CD4-positive, alpha-beta T cell (primary cell): Measurements from ENCODE around the gene XDH. TPM values are rescaled to one million over a fixed set of nuclear protein-coding genes. Genes with fewer than 3 reads are reported as not detected.

ENCODE experiments used
- ATAC-seq: fragments of 200-7000 bp; cut with Tn5 transposase; one replicate; pipeline ENCODE4 v1.10.0; 2022; ENCODE audit warnings: mild to moderate bottlenecking; ENCODE audit not compliant: poor library complexity
- CTCF ChIA-PET: fragments of 350-600 bp; sonication (Branson Sonifier 250); formaldehyde crosslinking; loops from one replicate; lab custom pipeline; 2021; ENCODE audit warnings: antibody characterized with exemption, inconsistent platforms; lab: Charles Lee
- POLR2A ChIA-PET: fragments of 350-600 bp; sonication (Branson Sonifier 250); formaldehyde crosslinking; loops from one replicate; lab custom pipeline; 2021; ENCODE audit warnings: antibody characterized with exemption, inconsistent platforms; lab: Charles Lee
- DNase-seq, 14 experiments: peaks; one replicate each; pipeline ENCODE4 v3.0.0-alpha.2; 2013 to 2020; ENCODE audit warnings: mixed read lengths in 2 of 14
- H3K27ac ChIP-seq, 2 donors: one replicate each; pipeline versions ENCODE4 v1.5.1 to v1.7.0; 2013; ENCODE audit warnings: low read length in 2 of 2, low read depth in 1 of 2, mild to moderate bottlenecking in 1 of 2
- H3K27me3 ChIP-seq, 2 experiments: 1 replicate in 1 of 2; 2 replicates in 1 of 2; pipeline versions ENCODE4 v1.6.1 to v1.7.0; 2013; ENCODE audit warnings: low read length in 2 of 2, control low read depth in 1 of 2, mild to moderate bottlenecking in 1 of 2, moderate library complexity in 1 of 2; ENCODE audit not compliant: insufficient read depth in 2 of 2, control insufficient read depth in 1 of 2
- H3K36me3 ChIP-seq: one replicate; pipeline ENCODE4 v1.6.1; 2013; ENCODE audit warnings: low read length, control low read depth; ENCODE audit not compliant: insufficient read depth
- H3K4me1 ChIP-seq: one replicate; pipeline ENCODE4 v1.6.1; 2013; ENCODE audit warnings: low read length, control low read depth; ENCODE audit not compliant: insufficient read depth
- H3K4me3 ChIP-seq: one replicate; pipeline ENCODE4 v1.5.1; 2013; ENCODE audit warnings: mild to moderate bottlenecking, low read length, moderate library complexity
- H3K9me3 ChIP-seq, 2 experiments: 1 replicate in 1 of 2; 2 replicates in 1 of 2; pipeline versions ENCODE4 v1.6.1 to v1.7.0; 2013; ENCODE audit warnings: low read length in 2 of 2, mild to moderate bottlenecking in 2 of 2, control low read depth in 1 of 2, moderate library complexity in 1 of 2; ENCODE audit not compliant: control insufficient read depth in 1 of 2, insufficient read depth in 1 of 2
- H3K27ac Mint-ChIP-seq: one replicate; pipeline ENCODE4 v1.8.0; 2020; ENCODE audit warnings: mixed read lengths
- H3K27me3 Mint-ChIP-seq: one replicate; pipeline ENCODE4 v1.8.0; 2021; ENCODE audit warnings: mixed read lengths
- H3K36me3 Mint-ChIP-seq: one replicate; pipeline ENCODE4 v1.8.0; 2021; ENCODE audit warnings: low read depth, mixed read lengths
- H3K4me1 Mint-ChIP-seq: one replicate; pipeline ENCODE4 v1.8.0; 2021; ENCODE audit warnings: low read depth, mixed read lengths
- H3K4me3 Mint-ChIP-seq: one replicate; pipeline ENCODE4 v1.8.0; 2020; ENCODE audit warnings: mild to moderate bottlenecking, mixed read lengths
- H3K9me3 Mint-ChIP-seq: one replicate; pipeline ENCODE4 v1.8.0; 2020; ENCODE audit warnings: mixed read lengths
- CTCF ChIP-seq: fragments of 200-600 bp; IDR thresholded peaks from one replicate; pipeline ENCODE4 v1.8.0; 2022; ENCODE audit warnings: antibody characterized with exemption, mild to moderate bottlenecking
- intact Hi-C, 2 experiments: fragments of 100-400 bp; cut with DNase I in 1 of 2; cut with micrococcal nuclease in 1 of 2; formaldehyde crosslinking; loops; one replicate each; pipeline versions ENCODE4 v1.15.1 to v1.9.0; 2023 to 2025; cut with DNase I, micrococcal nuclease
- total RNA-seq, 174 experiments: library from RNA in 2 of 174; stranded (reverse) in 2 of 174; gene quantifications; one replicate each; pipeline ENCODE4 v1.2.3 and lab custom pipeline; 2021 to 2026

Gene XDH
- total RNA-seq, 2 experiments from 2014 or later: 0.05 TPM; not detected in 1

GRCh38 chr2:31286230-31286629 is 128.3 kb downstream of the XDH start:
- no peaks in the 10 kb centered on the region for H3K4me1 Mint-ChIP-seq
- no peak for DNase-seq
- no peak for ATAC-seq
- H3K27me3 Mint-ChIP-seq: no peaks in the 10 kb centered on the region
- H3K27ac Mint-ChIP-seq: no peak overlapping the region
- ChIA-PET POLR2A (interaction anchor here (0.6 kb wide), 1 partner anchor 22 kb away, joined by 3 read pairs; no protein-coding TSS in a partner anchor), CTCF (no interaction called here)
- no peaks in the 10 kb centered on the region for H3K36me3 Mint-ChIP-seq
- H3K4me1 ChIP-seq: no peaks in the 10 kb centered on the region
- no peaks in the 10 kb centered on the region for H3K27me3 ChIP-seq
- H3K27ac ChIP-seq: no peak overlapping the region
- no peaks in the 10 kb centered on the region for H3K9me3 Mint-ChIP-seq
- intact Hi-C loops: no loop called here
- no peaks in the 10 kb centered on the region for H3K9me3 ChIP-seq
- H3K4me3 ChIP-seq: no peak overlapping the region
- no peak for TF ChIP-seq CTCF
- no peaks in the 10 kb centered on the region for H3K36me3 ChIP-seq
- no peak overlapping the region for H3K4me3 Mint-ChIP-seq

Other genes with a start within 250 kb of the XDH start
- under 1 TPM; 0.20 to 0.30 TPM for gene CAPN14, start 197.2 kb downstream of the XDH start, total RNA-seq
- gene EHD3, start 180.6 kb downstream of the XDH start, total RNA-seq: 1 to 10 TPM; 1.4 to 1.7 TPM
- not detected for gene SRD5A2, start 166.2 kb upstream of the XDH start, total RNA-seq